CD4-positive, alpha-beta T cell treated with Interferon alpha-2 for 1 hour (primary cell): ENCODE data around the gene DENND4B.

Experiments used
- DNase-seq, 2 donors: peaks; one replicate each; pipeline ENCODE4 v3.0.0-alpha.2; 2020 to 2022

Gene DENND4B

GRCh38 chr1:153970346-153970745 lies 23.8 kb upstream of the DENND4B start:
- DNase-seq = no peak

- DNase-seq = no peak
These were observed 22.5 kb upstream of the DENND4B start for GRCh38 chr1:153968972-153969371.

GRCh38 chr1:153968408-153968807 lies 21.9 kb upstream of the DENND4B start:
- no peak for DNase-seq

- no peak for DNase-seq
These were observed 21.5 kb upstream of the DENND4B start for GRCh38 chr1:153968000-153968363.

GRCh38 chr1:153967107-153967999 lies 20.8 kb upstream of the DENND4B start, which contains the start of gene CREB3L4:
Gene CREB3L4 (plus strand): TSS chr1:153967902. CDS start chr1:153968526, 624 bp downstream.
- DNase-seq = peak; percentile 89 to 91

GRCh38 chr1:153963850-153964331 lies 17.4 kb upstream of the DENND4B start:
- no peak for DNase-seq

GRCh38 chr1:153963030-153963849 lies 16.7 kb upstream of the DENND4B start, which contains the start of gene SLC39A1:
Gene SLC39A1 (minus strand): TSS chr1:153963537. CDS start chr1:153962715, 822 bp downstream.
- peak; percentile 91 to 94 for DNase-seq

- no peak for DNase-seq
These were observed 15.8 kb upstream of the DENND4B start for GRCh38 chr1:153962088-153963029.

GRCh38 chr1:153961421-153961820 lies 14.9 kb upstream of the DENND4B start:
- DNase-seq = no peak

GRCh38 chr1:153960206-153960605 lies 13.7 kb upstream of the DENND4B start:
- DNase-seq = no peak

GRCh38 chr1:153959454-153959853 lies 12.9 kb upstream of the DENND4B start:
- no peak for DNase-seq

GRCh38 chr1:153958961-153959260 lies 12.4 kb upstream of the DENND4B start:
- DNase-seq = no peak

- DNase-seq = peak; percentile 97 to 98
These were observed 11.8 kb upstream of the DENND4B start, which contains the start of gene CRTC2 for GRCh38 chr1:153958111-153958960. Gene CRTC2 (minus strand): TSS chr1:153958612. CDS start chr1:153958497, 115 bp downstream.

- DNase-seq = peak; percentile 13 to 62
These were observed 11.2 kb upstream of the DENND4B start for GRCh38 chr1:153957744-153958110.

- no peak for DNase-seq
These were observed 10.6 kb upstream of the DENND4B start for GRCh38 chr1:153956997-153957715.

GRCh38 chr1:153954826-153955225 lies 8.3 kb upstream of the DENND4B start:
- no peak for DNase-seq

- DNase-seq = no peak
These were observed 7.4 kb upstream of the DENND4B start for GRCh38 chr1:153953859-153954365.

GRCh38 chr1:153951801-153952200 lies 5.3 kb upstream of the DENND4B start:
- DNase-seq = no peak

- no peak for DNase-seq
These were observed 4.7 kb upstream of the DENND4B start for GRCh38 chr1:153951183-153951582.
